ENCODE data around the gene RMDN3. TPM values are rescaled to one million over a fixed set of nuclear protein-coding genes. Genes with fewer than 3 reads are reported as not detected.

The RMDN3 gene
- 10 to 100 TPM; 28.4 to 30.5 TPM for total RNA-seq

GRCh38 chr15:40754883-40755811 is at the start of gene RMDN3:
Gene RMDN3 (minus strand): TSS chr15:40755254. CDS start chr15:40754783, 471 bp downstream.
- peak within 1 kb of the TSS; percentile 88 for H3K4me3 Mint-ChIP-seq
- H3K27ac Mint-ChIP-seq, result peak within 1 kb of the TSS; percentile 95
- H3K27me3 Mint-ChIP-seq, result no peaks in the 10 kb centered on the region
- peaks cover 32% of the 10 kb centered on the region for H3K36me3 Mint-ChIP-seq (ENCODE audit: low read depth)
- peaks cover 31% of the 10 kb centered on the region for H3K4me1 Mint-ChIP-seq
- CTCF ChIA-PET, result interaction anchor here (1.2 to 3.3 kb wide), 2 partner anchors 11 to 24 kb away, joined by 3 to 19 read pairs; no protein-coding TSS in a partner anchor
- peak; percentile 95 for DNase-seq
- no peaks in the 10 kb centered on the region for H3K9me3 Mint-ChIP-seq
- POLR2A ChIA-PET, result interaction anchor here (0.8 to 3.6 kb wide), 4 partner anchors 9 to 60 kb away, joined by 3 to 43 read pairs (median 12); partner anchors contain the start of genes GCHFR and RAD51

GRCh38 chr15:40803688-40804087 is 48.6 kb upstream of the RMDN3 start:
- H3K9me3 Mint-ChIP-seq, result no peaks in the 10 kb centered on the region
- no peak overlapping the region for H3K4me3 Mint-ChIP-seq
- no peak for DNase-seq
- ChIA-PET CTCF (interaction anchor here (0.6 kb wide), 1 partner anchor 148 kb away, joined by 4 read pairs; no protein-coding TSS in a partner anchor), POLR2A (interaction anchor here (0.7 kb wide), 1 partner anchor 1315 kb away, joined by 3 read pairs; no protein-coding TSS in a partner anchor)
- H3K4me1 Mint-ChIP-seq, result peaks cover 27% of the 10 kb centered on the region
- H3K36me3 Mint-ChIP-seq (ENCODE audit: low read depth), result peaks cover 8% of the 10 kb centered on the region
- H3K27ac Mint-ChIP-seq, result no peak overlapping the region
- no peaks in the 10 kb centered on the region for H3K27me3 Mint-ChIP-seq

- Mint-ChIP-seq H3K9me3 (no peaks in the 10 kb centered on the region), H3K27me3 (no peaks in the 10 kb centered on the region), H3K4me3 (no peak overlapping the region), H3K4me1 (peaks cover 24% of the 10 kb centered on the region), H3K36me3 (ENCODE audit: low read depth) (peaks cover 14% of the 10 kb centered on the region), H3K27ac (no peak overlapping the region)
- POLR2A ChIA-PET, result no interaction called here
- CTCF ChIA-PET, result interaction anchor here (0.7 to 1.3 kb wide), 2 partner anchors 21 to 52 kb away, joined by 4 to 5 read pairs; no protein-coding TSS in a partner anchor
- no peak for DNase-seq
Observed at GRCh38 chr15:40803076-40803475, 48.0 kb upstream of the RMDN3 start.

- Mint-ChIP-seq H3K9me3 (no peaks in the 10 kb centered on the region), H3K27me3 (no peaks in the 10 kb centered on the region), H3K36me3 (ENCODE audit: low read depth) (peaks cover 22% of the 10 kb centered on the region), H3K4me1 (peaks cover 12% of the 10 kb centered on the region), H3K27ac (no peak overlapping the region), H3K4me3 (no peak overlapping the region)
- POLR2A ChIA-PET, result no interaction called here
- CTCF ChIA-PET, result interaction anchor here (1.6 kb wide), 1 partner anchor 17 kb away, joined by 5 read pairs; no protein-coding TSS in a partner anchor
- no peak for DNase-seq
Observed at GRCh38 chr15:40799523-40799922, 44.5 kb upstream of the RMDN3 start.

- Mint-ChIP-seq H3K9me3 (no peaks in the 10 kb centered on the region), H3K4me3 (no peak overlapping the region), H3K4me1 (peaks cover 17% of the 10 kb centered on the region), H3K27ac (no peak overlapping the region), H3K36me3 (ENCODE audit: low read depth) (peaks cover 32% of the 10 kb centered on the region), H3K27me3 (no peaks in the 10 kb centered on the region)
- POLR2A ChIA-PET, result interaction anchor here (2.1 kb wide), 1 partner anchor 10 kb away, joined by 7 read pairs; the partner anchor contains the start of genes DNAJC17 and ZFYVE19
- CTCF ChIA-PET, result interaction anchor here (1.6 kb wide), 1 partner anchor 14 kb away, joined by 5 read pairs; no protein-coding TSS in a partner anchor
- DNase-seq, result no peak
Observed at GRCh38 chr15:40796512-40796911, 41.5 kb upstream of the RMDN3 start.

- Mint-ChIP-seq H3K27me3 (no peaks in the 10 kb centered on the region), H3K4me3 (no peak overlapping the region), H3K36me3 (ENCODE audit: low read depth) (peaks cover 29% of the 10 kb centered on the region), H3K27ac (no peak overlapping the region), H3K9me3 (no peaks in the 10 kb centered on the region), H3K4me1 (peaks cover 15% of the 10 kb centered on the region)
- DNase-seq, result no peak
- ChIA-PET POLR2A (interaction anchor here (2.1 kb wide), 1 partner anchor 11 kb away, joined by 7 read pairs; the partner anchor contains the start of genes DNAJC17 and ZFYVE19), CTCF (interaction anchor here (1.6 kb wide), 1 partner anchor 13 kb away, joined by 5 read pairs; no protein-coding TSS in a partner anchor)
Observed at GRCh38 chr15:40796041-40796440, 41.0 kb upstream of the RMDN3 start.

- POLR2A ChIA-PET, result interaction anchor here (1.1 to 1.2 kb wide), 3 partner anchors 13 to 99 kb away, joined by 3 to 5 read pairs (median 4); partner anchors contain the start of genes RAD51 and ZFYVE19
- H3K9me3 Mint-ChIP-seq, result no peaks in the 10 kb centered on the region
- no peak for DNase-seq
Observed at GRCh38 chr15:40793216-40793989, 38.3 kb upstream of the RMDN3 start.

GRCh38 chr15:40792394-40792793 is 37.3 kb upstream of the RMDN3 start:
- Mint-ChIP-seq H3K9me3 (no peaks in the 10 kb centered on the region), H3K4me1 (peaks cover 22% of the 10 kb centered on the region), H3K36me3 (ENCODE audit: low read depth) (peaks cover 22% of the 10 kb centered on the region), H3K27me3 (no peaks in the 10 kb centered on the region), H3K27ac (no peak overlapping the region), H3K4me3 (no peak overlapping the region)
- POLR2A ChIA-PET, result interaction anchor here (1.1 to 1.2 kb wide), 3 partner anchors 13 to 98 kb away, joined by 3 to 5 read pairs (median 4); partner anchors contain the start of genes RAD51 and ZFYVE19
- no peak for DNase-seq
- CTCF ChIA-PET, result interaction anchor here (0.6 to 2.7 kb wide), 3 partner anchors 10 to 108 kb away, joined by 4 to 10 read pairs (median 5); no protein-coding TSS in a partner anchor

More at GRCh38 chr15:40793216-40793989, 38.3 kb upstream of the RMDN3 start:
- H3K27ac Mint-ChIP-seq, result no peak overlapping the region
- CTCF ChIA-PET, result interaction anchor here (0.8 to 2.7 kb wide), 2 partner anchors 11 to 14 kb away, joined by 3 to 10 read pairs; partner anchors contain the start of gene DNAJC17
- H3K27me3 Mint-ChIP-seq, result no peaks in the 10 kb centered on the region
- peaks cover 29% of the 10 kb centered on the region for H3K36me3 Mint-ChIP-seq (ENCODE audit: low read depth)
- H3K4me1 Mint-ChIP-seq, result peaks cover 18% of the 10 kb centered on the region
- no peak overlapping the region for H3K4me3 Mint-ChIP-seq

GRCh38 chr15:40790718-40791117 is 35.7 kb upstream of the RMDN3 start:
- Mint-ChIP-seq H3K4me1 (peaks cover 29% of the 10 kb centered on the region), H3K27me3 (no peaks in the 10 kb centered on the region), H3K4me3 (no peak overlapping the region), H3K9me3 (no peaks in the 10 kb centered on the region), H3K27ac (no peak overlapping the region), H3K36me3 (ENCODE audit: low read depth) (peaks cover 18% of the 10 kb centered on the region)
- no peak for DNase-seq
- ChIA-PET CTCF (interaction anchor here (1.3 kb wide), 1 partner anchor 8 kb away, joined by 4 read pairs; no protein-coding TSS in a partner anchor), POLR2A (no interaction called here)

GRCh38 chr15:40789999-40790398 is 34.9 kb upstream of the RMDN3 start:
- H3K4me3 Mint-ChIP-seq, result no peak overlapping the region
- no peaks in the 10 kb centered on the region for H3K27me3 Mint-ChIP-seq
- ChIA-PET CTCF (interaction anchor here (0.8 to 3.5 kb wide), 2 partner anchors 12 to 110 kb away, joined by 3 to 15 read pairs; no protein-coding TSS in a partner anchor), POLR2A (interaction anchor here (1.1 kb wide), 1 partner anchor 16 kb away, joined by 3 read pairs; no protein-coding TSS in a partner anchor)
- peaks cover 29% of the 10 kb centered on the region for H3K4me1 Mint-ChIP-seq
- peaks cover 18% of the 10 kb centered on the region for H3K36me3 Mint-ChIP-seq (ENCODE audit: low read depth)
- H3K9me3 Mint-ChIP-seq, result no peaks in the 10 kb centered on the region
- no peak overlapping the region for H3K27ac Mint-ChIP-seq
- DNase-seq, result no peak

GRCh38 chr15:40789119-40789518 is 34.1 kb upstream of the RMDN3 start:
- DNase-seq, result no peak
- Mint-ChIP-seq H3K4me1 (peaks cover 29% of the 10 kb centered on the region), H3K27me3 (no peaks in the 10 kb centered on the region), H3K36me3 (ENCODE audit: low read depth) (peaks cover 18% of the 10 kb centered on the region), H3K27ac (no peak overlapping the region), H3K9me3 (no peaks in the 10 kb centered on the region), H3K4me3 (no peak overlapping the region)
- POLR2A ChIA-PET, result interaction anchor here (1.1 kb wide), 1 partner anchor 17 kb away, joined by 3 read pairs; no protein-coding TSS in a partner anchor
- CTCF ChIA-PET, result interaction anchor here (0.8 to 3.5 kb wide), 2 partner anchors 11 to 109 kb away, joined by 3 to 15 read pairs; no protein-coding TSS in a partner anchor

GRCh38 chr15:40787991-40788390 is 32.9 kb upstream of the RMDN3 start:
- no peaks in the 10 kb centered on the region for H3K9me3 Mint-ChIP-seq
- no peak for DNase-seq
- CTCF ChIA-PET, result interaction anchor here (0.7 to 3.5 kb wide), 4 partner anchors 10 to 113 kb away, joined by 3 to 15 read pairs (median 4); partner anchors contain the start of gene VPS18
- peaks cover 13% of the 10 kb centered on the region for H3K36me3 Mint-ChIP-seq (ENCODE audit: low read depth)
- POLR2A ChIA-PET, result interaction anchor here (1.0 to 3.5 kb wide), 5 partner anchors 19 to 219 kb away, joined by 5 to 15 read pairs (median 5); partner anchors contain the start of genes DNAJC17, RAD51, RPUSD2 and ZFYVE19
- H3K27ac Mint-ChIP-seq, result peak overlapping the region; percentile 74
- H3K27me3 Mint-ChIP-seq, result no peaks in the 10 kb centered on the region
- peaks cover 21% of the 10 kb centered on the region for H3K4me1 Mint-ChIP-seq
- H3K4me3 Mint-ChIP-seq, result no peak overlapping the region
